NCI-H2029 (cell line): Measurements from ENCODE around the gene TMEM214.
A peak's percentile ranks its signal among the peaks of the same experiment; 100 is the strongest.

Experiments used
- DNase-seq: peaks from one replicate; lab custom pipeline; 2025; lab: John Stamatoyannopoulos, UW

The TMEM214 gene

GRCh38 chr2:27085062-27085672, 52.4 kb downstream of the TMEM214 start:
- DNase-seq, result no peak

- no peak for DNase-seq
Measured at GRCh38 chr2:27085673-27086089, 52.9 kb downstream of the TMEM214 start.

- DNase-seq, result peak; percentile 79
Measured at GRCh38 chr2:27086090-27086723, 53.4 kb downstream of the TMEM214 start.

- peak; percentile 43 for DNase-seq
Measured at GRCh38 chr2:27086724-27087593, 54.2 kb downstream of the TMEM214 start, which contains the start of gene KHK. TSS of gene KHK (plus strand) at chr2:27086772. CDS start at chr2:27087260, 488 bp downstream.

- DNase-seq, result no peak
Measured at GRCh38 chr2:27087823-27088410, 55.2 kb downstream of the TMEM214 start.

GRCh38 chr2:27088634-27089033, 55.9 kb downstream of the TMEM214 start:
- no peak for DNase-seq

- no peak for DNase-seq
Measured at GRCh38 chr2:27089111-27089954, 56.6 kb downstream of the TMEM214 start.
